Endodermal cell (in vitro differentiated cells): Measurements from ENCODE around the gene TBC1D9B. TPM values are rescaled to one million over a fixed set of nuclear protein-coding genes. Genes with fewer than 3 reads are reported as not detected.

Experiments used
- DNase-seq: peaks from one replicate; pipeline ENCODE4 v3.0.0-alpha.2; 2017
- H3K27ac ChIP-seq: 2 replicates; pipeline ENCODE4 v1.5.1; 2013; ENCODE audit warnings: mild to moderate bottlenecking, low read depth, low read length, moderate library complexity
- H3K27me3 ChIP-seq: 2 replicates; pipeline ENCODE4 v1.6.1; 2013; ENCODE audit warnings: mild to moderate bottlenecking, low read length, moderate library complexity; ENCODE audit not compliant: insufficient read depth, control insufficient read depth, poor library complexity, severe bottlenecking
- H3K36me3 ChIP-seq: 2 replicates; pipeline ENCODE4 v1.7.0; 2013; ENCODE audit warnings: mild to moderate bottlenecking, low read length, moderate library complexity; ENCODE audit not compliant: control insufficient read depth, insufficient read depth
- H3K4me1 ChIP-seq: one replicate; pipeline ENCODE4 v1.7.0; 2013; ENCODE audit warnings: low read length; ENCODE audit not compliant: control insufficient read depth, insufficient read depth
- H3K4me3 ChIP-seq: 2 replicates; pipeline ENCODE4 v1.5.1; 2013; ENCODE audit warnings: mild to moderate bottlenecking, low read length, moderate library complexity
- H3K9ac ChIP-seq: 2 replicates; pipeline ENCODE4 v1.6.1; 2013; ENCODE audit warnings: mild to moderate bottlenecking, low read length, moderate library complexity; ENCODE audit not compliant: poor library complexity, severe bottlenecking; ENCODE audit errors: extremely low read depth
- H3K9me3 ChIP-seq: 2 replicates; pipeline ENCODE4 v1.6.1; 2013; ENCODE audit warnings: mild to moderate bottlenecking, low read length, moderate library complexity; ENCODE audit not compliant: control insufficient read depth
- H3K27ac Mint-ChIP-seq: 2 replicates; pipeline ENCODE4 v1.8.0; 2020; ENCODE audit warnings: mixed read lengths
- H3K27me3 Mint-ChIP-seq: 2 replicates; pipeline ENCODE4 v1.8.0; 2021; ENCODE audit warnings: mild to moderate bottlenecking, mixed read lengths; ENCODE audit not compliant: insufficient read depth
- H3K36me3 Mint-ChIP-seq: 2 replicates; pipeline ENCODE4 v1.8.0; 2020; ENCODE audit warnings: low read depth, mixed read lengths
- H3K4me1 Mint-ChIP-seq: 2 replicates; pipeline ENCODE4 v1.8.0; 2020; ENCODE audit warnings: mixed read lengths
- H3K4me3 Mint-ChIP-seq: 2 replicates; pipeline ENCODE4 v1.8.0; 2020; ENCODE audit warnings: mild to moderate bottlenecking, moderate library complexity, mixed read lengths
- H3K9me3 Mint-ChIP-seq: 2 replicates; pipeline ENCODE4 v1.8.0; 2020; ENCODE audit warnings: mild to moderate bottlenecking, mixed read lengths
- CTCF ChIP-seq: fragments of 200-600 bp; sonication (generic); conservative IDR thresholded peaks from 2 replicates; pipeline ENCODE4 v1.5.0; 2021; ENCODE audit warnings: antibody characterized with exemption, mild to moderate bottlenecking
- WGBS, 2 experiments: methylation state at CpG; one replicate each; pipeline versions ENCODE4 v1.1.5 to v1.1.7; 2013; ENCODE audit warnings: missing lambda C conversion rate in 2 of 2, mixed read lengths in 1 of 2; ENCODE audit not compliant: insufficient coverage in 1 of 2, insufficient read length in 1 of 2; 5-methylcytosine and 5-hydroxymethylcytosine counted together
- total RNA-seq, 2 donors: library from RNA; stranded (reverse); fragmentation: NEBNext Ultra II Directional in 1 of 2; extraction: Animal tissue kit (Norgen Biotek cat#: 25700) in 1 of 2; gene quantifications; 2 replicates in 1 of 2; 3 replicates in 1 of 2; pipeline ENCODE4 v1.2.1, GENCODE V29; 2021

Gene TBC1D9B
- total RNA-seq, 2 donors from 2014 or later: 118 to 127 TPM

- WGBS, 2 experiments: 94 to 95% methylated on average over 4 to 6 of the region's 6 CpGs
- no peaks in the 10 kb centered on the region for H3K9me3 ChIP-seq
- H3K27me3 ChIP-seq: no peaks in the 10 kb centered on the region
- H3K9ac ChIP-seq: no peak overlapping the region
- Mint-ChIP-seq H3K27me3 (no peaks in the 10 kb centered on the region), H3K27ac (no peak overlapping the region), H3K36me3 (peaks cover 10% of the 10 kb centered on the region), H3K4me3 (no peak overlapping the region), H3K4me1 (no peaks in the 10 kb centered on the region), H3K9me3 (peaks cover 5% of the 10 kb centered on the region)
- no peak overlapping the region for H3K27ac ChIP-seq
- no peak for DNase-seq
- no peak overlapping the region for H3K4me3 ChIP-seq
- no peaks in the 10 kb centered on the region for H3K36me3 ChIP-seq
- no peaks in the 10 kb centered on the region for H3K4me1 ChIP-seq
- no peak for TF ChIP-seq CTCF
Measured at GRCh38 chr5:179923436-179923835, 15.7 kb upstream of the TBC1D9B start.

GRCh38 chr5:179920175-179920574 is 12.5 kb upstream of the TBC1D9B start:
- 94% methylated on average over 4 of the region's 4 CpGs for WGBS, 2 experiments
- Histone ChIP-seq H3K9ac (no peak overlapping the region), H3K9me3 (no peaks in the 10 kb centered on the region), H3K27me3 (no peaks in the 10 kb centered on the region), H3K36me3 (no peaks in the 10 kb centered on the region), H3K4me3 (no peak overlapping the region), H3K27ac (no peak overlapping the region), H3K4me1 (no peaks in the 10 kb centered on the region)
- peaks cover 10% of the 10 kb centered on the region for H3K36me3 Mint-ChIP-seq
- no peak for TF ChIP-seq CTCF
- H3K4me1 Mint-ChIP-seq: no peaks in the 10 kb centered on the region
- no peak overlapping the region for H3K27ac Mint-ChIP-seq
- no peak for DNase-seq
- no peak overlapping the region for H3K4me3 Mint-ChIP-seq
- H3K27me3 Mint-ChIP-seq: no peaks in the 10 kb centered on the region
- H3K9me3 Mint-ChIP-seq: no peaks in the 10 kb centered on the region

- Histone ChIP-seq H3K27ac (no peak overlapping the region), H3K27me3 (no peaks in the 10 kb centered on the region), H3K9ac (no peak overlapping the region), H3K9me3 (no peaks in the 10 kb centered on the region), H3K4me3 (no peak overlapping the region), H3K36me3 (no peaks in the 10 kb centered on the region), H3K4me1 (no peaks in the 10 kb centered on the region)
- Mint-ChIP-seq H3K27ac (no peak overlapping the region), H3K4me1 (no peaks in the 10 kb centered on the region), H3K9me3 (no peaks in the 10 kb centered on the region), H3K36me3 (peaks cover 10% of the 10 kb centered on the region), H3K27me3 (no peaks in the 10 kb centered on the region), H3K4me3 (no peak overlapping the region)
- TF ChIP-seq CTCF: no peak
- WGBS, 2 experiments: 91 to 94% methylated on average over 13 to 20 of the region's 20 CpGs
- no peak for DNase-seq
Measured at GRCh38 chr5:179919487-179920060, 11.9 kb upstream of the TBC1D9B start.
